Heart left ventricle (tissue), 16 donors: ENCODE results near the gene SIRT1. TPM values are rescaled to one million over a fixed set of nuclear protein-coding genes. Genes with fewer than 3 reads are reported as not detected.
A peak's percentile ranks its signal among the peaks of the same experiment; 100 is the strongest.
"Not testable (repeated sequence)": the region's sequence is repeated elsewhere in the genome, so short reads cannot be mapped to it uniquely, and the experiment has no call there.

Experiments
- ATAC-seq, 4 donors: fragments of 200-7000 bp; cut with Tn5 transposase; one replicate each; pipeline ENCODE4 v1.9.1; 2020 to 2022; ENCODE audit warnings: moderate library complexity in 4 of 4, mild to moderate bottlenecking in 3 of 4, moderate number of reproducible peaks in 1 of 4
- DNase-seq, 5 donors: peaks; one replicate each; pipeline ENCODE4 v3.0.0-alpha.2; 2020
- H3K27ac ChIP-seq, 12 donors: fragments of 200-600 bp; sonication (generic) in 4 of 12; one replicate each; pipeline versions ENCODE4 v1.5.0 to v1.8.0; 2016 to 2022; ENCODE audit warnings: mild to moderate bottlenecking in 2 of 12
- H3K27me3 ChIP-seq, 9 donors: fragments of 200-600 bp; sonication (generic) in 2 of 9; one replicate each; pipeline versions ENCODE4 v1.5.1 to v1.8.0; 2016 to 2022; ENCODE audit warnings: mild to moderate bottlenecking in 3 of 9
- H3K36me3 ChIP-seq, 9 donors: fragments of 200-600 bp; sonication (generic) in 2 of 9; one replicate each; pipeline versions ENCODE4 v1.5.0 to v1.8.0; 2018 to 2022; ENCODE audit warnings: mild to moderate bottlenecking in 2 of 9
- H3K4me1 ChIP-seq, 12 donors: fragments of 200-600 bp; sonication (generic) in 4 of 12; one replicate each; pipeline versions ENCODE4 v1.5.0 to v1.8.0; 2016 to 2022; ENCODE audit warnings: mild to moderate bottlenecking in 3 of 12
- H3K4me3 ChIP-seq, 12 donors: fragments of 200-600 bp; sonication (generic) in 4 of 12; one replicate each; pipeline versions ENCODE4 v1.5.0 to v1.8.0; 2017 to 2022; ENCODE audit warnings: mild to moderate bottlenecking in 9 of 12, moderate library complexity in 4 of 12
- H3K9me3 ChIP-seq, 12 donors: fragments of 200-600 bp; sonication (generic) in 4 of 12; one replicate each; pipeline versions ENCODE4 v1.5.0 to v1.8.0; 2016 to 2022; ENCODE audit warnings: mild to moderate bottlenecking in 1 of 12
- CTCF ChIP-seq, 12 donors: fragments of 200-600 bp; sonication (generic) in 4 of 12; IDR thresholded peaks; one replicate each; pipeline versions ENCODE4 v1.5.0 to v1.8.0; 2018 to 2022; ENCODE audit warnings: antibody characterized with exemption in 12 of 12, mild to moderate bottlenecking in 5 of 12
- POLR2A ChIP-seq, 2 donors: fragments of 450-650 bp; IDR thresholded peaks; one replicate each; pipeline ENCODE4 v1.6.1; 2017; ENCODE audit warnings: antibody characterized with exemption in 2 of 2, mild to moderate bottlenecking in 2 of 2, moderate library complexity in 2 of 2
- WGBS, 4 donors: extraction: QIAGEN DNeasy Blood & Tissue Kit in 2 of 4; methylation state at CpG; one replicate each; pipeline versions ENCODE4 v1.1.5 to v1.1.7; 2013 to 2018; 5-methylcytosine and 5-hydroxymethylcytosine counted together
- intact Hi-C, 10 donors: fragments of 100-400 bp; cut with DNase I; formaldehyde crosslinking; loops; one replicate each; pipeline versions ENCODE4 v1.11.1 to v1.14.2; 2022
- polyA plus RNA-seq, 2 donors: library from polyadenylated mRNA; stranded (reverse); fragments of 200-250 nt; gene quantifications; one replicate each; pipeline ENCODE4 v1.2.3, GENCODE V29; 2013
- total RNA-seq, 9 donors: library from RNA; depleted of rRNA in 2 of 9; stranded (reverse); fragments of >200 nt in 2 of 9; fragmentation: NEBNext Ultra II Directional in 3 of 9; extraction: Animal tissue kit (Norgen Biotek cat#: 25700) in 3 of 9; gene quantifications; one replicate each; pipeline versions ENCODE4 v1.1.0 to v1.2.4, GENCODE V29; 2016 to 2023
- donor health status: ischemic (EF 13 %, LVEDD 7.1; RV severe dilation, severe dysfunction).
- donor health status: healthy with polysubstance abuse.
- donor health status: DM: no; HTN: yes; CAD: no.
- donor health status: DM: no; HTN: no; CAD: no.
- donor health status: ischemic (EF 25% LVEDD 6.9; RV normal size, moderate dysfunction).
- donor health status: ischemic (EF 25% LVEDD 5.7; RV mildly dilated, moderate dysfunction).
- donor health status: healthy.
- donor health status: DM: yes; HTN: yes; CAD: no.
- donor health status: ischemic (EF 35%, LVEDD 5.7; RV mildly dilated, moderate dysfunction).
- donor health status: nonischemic (EF 11% LVEDD 7.7; RV severe dilation, severe dysfunction).
- donor health status: DM: yes; HTN: yes; CAD: no.
- donor health status: PGD.
- donor health status: ischemic (EF 29% LVEDD 5.4; RV normal size, mild dysfunction).
- donor health status: nonischemic (EF 23%, LVEDD 6.1; RV moderate dilation, normal function).

Gene SIRT1
- total and polyA plus RNA-seq, 11 donors = 6.0 to 19.1 (median 11.1) TPM

GRCh38 chr10:67955614-67956013 lies 71.2 kb downstream of the SIRT1 start:
- intact Hi-C loops = loop anchor here in 1 of 10 donors (10.0 kb wide), 1 partner anchor 59 kb away; no protein-coding TSS in a partner anchor
- ATAC-seq (no peak), DNase-seq (no peak)
- H3K9me3 ChIP-seq = no peaks in the 10 kb centered on the region
- peaks cover 0 to 66% (median 42%) of the 10 kb centered on the region in 9 donors for H3K36me3 ChIP-seq
- WGBS, 4 donors = 95 to 98% (median 97%) methylated on average over 6 of the region's 6 CpGs
- TF ChIP-seq POLR2A (IDR thresholded peaks at IDR 0.05) (no peak), CTCF (IDR thresholded peaks at IDR 0.05) (no peak)
- no peak overlapping the region for H3K4me3 ChIP-seq
- H3K4me1 ChIP-seq = peaks cover 0 to 6% (median 0%) of the 10 kb centered on the region in 12 donors
- no peak overlapping the region for H3K27ac ChIP-seq
- H3K27me3 ChIP-seq = no peaks in the 10 kb centered on the region

- Histone ChIP-seq H3K4me3 (no peak overlapping the region), H3K27me3 (no peaks in the 10 kb centered on the region), H3K4me1 (peaks cover 0 to 6% (median 0%) of the 10 kb centered on the region in 12 donors), H3K36me3 (peaks cover 0 to 62% (median 33%) of the 10 kb centered on the region in 9 donors), H3K9me3 (no peaks in the 10 kb centered on the region), H3K27ac (no peak overlapping the region)
- ATAC-seq (peak in 2 of 4 donors; percentile 52 to 68), DNase-seq (no peak)
- intact Hi-C loops = loop anchor here in 1 of 10 donors (10.0 kb wide), 1 partner anchor 55 kb away; no protein-coding TSS in a partner anchor
- WGBS, 4 donors = 80 to 89% (median 84%) methylated on average over 8 of the region's 8 CpGs
- TF ChIP-seq CTCF (IDR thresholded peaks at IDR 0.05) = no peak
- TF ChIP-seq POLR2A (IDR thresholded peaks at IDR 0.05) = no peak
Observed at GRCh38 chr10:67959839-67960476, 75.5 kb downstream of the SIRT1 start.

- peaks cover 0 to 58% (median 43%) of the 10 kb centered on the region in 9 donors for H3K36me3 ChIP-seq
- peaks cover 0 to 9% (median 0%) of the 10 kb centered on the region in 12 donors for H3K4me1 ChIP-seq
- TF ChIP-seq POLR2A (IDR thresholded peaks at IDR 0.05) (no peak), CTCF (IDR thresholded peaks at IDR 0.05) (no peak)
- no peak for ATAC-seq
- intact Hi-C loops = no loop called here
- 96 to 99% (median 97%) methylated on average over 2 of the region's 2 CpGs for WGBS, 4 donors
- DNase-seq = no peak
- H3K27ac ChIP-seq = no peak overlapping the region
- H3K9me3 ChIP-seq = peaks cover 0 to 3% (median 0%) of the 10 kb centered on the region in 12 donors
- no peak overlapping the region for H3K4me3 ChIP-seq
- no peaks in the 10 kb centered on the region for H3K27me3 ChIP-seq
Observed at GRCh38 chr10:67965456-67965855, 81.0 kb downstream of the SIRT1 start.

- WGBS, 4 donors = 86 to 97% (median 96%) methylated on average over 4 of the region's 4 CpGs
- H3K4me1 ChIP-seq, ATAC-seq, H3K9me3 ChIP-seq, intact Hi-C loops, H3K4me3 ChIP-seq, DNase-seq, H3K27me3 ChIP-seq, H3K27ac ChIP-seq: not testable (repeated sequence)
- peaks cover 0 to 52% (median 39%) of the 10 kb centered on the region in 9 donors for H3K36me3 ChIP-seq
Observed at GRCh38 chr10:67966035-67966434, 81.6 kb downstream of the SIRT1 start.

Other genes with a start within 250 kb of the SIRT1 start
- gene CTNNA3, start 188.5 kb upstream of the SIRT1 start, total RNA-seq = 100 to 1,000 TPM in 5 of 9 donors, 10 to 100 TPM in 4; 41.0 to 200 (median 116) TPM
- gene CTNNA3, start 188.5 kb upstream of the SIRT1 start, polyA plus RNA-seq = 1 to 10 TPM; 4.8 to 5.0 TPM
- gene DNAJC12, start 46.5 kb upstream of the SIRT1 start, total RNA-seq = 1 to 10 TPM; 2.7 to 6.5 (median 4.8) TPM
- gene DNAJC12, start 46.5 kb upstream of the SIRT1 start, polyA plus RNA-seq = 1 to 10 TPM; 1.5 to 5.1 TPM
- 10 to 100 TPM; 16.6 to 39.4 (median 30.6) TPM for gene HERC4, start 190.6 kb downstream of the SIRT1 start, total RNA-seq
- gene HERC4, start 190.6 kb downstream of the SIRT1 start, polyA plus RNA-seq = 10 to 100 TPM; 11.7 to 18.8 TPM
- gene MYPN, start 224.8 kb downstream of the SIRT1 start, total RNA-seq = 100 to 1,000 TPM; 105 to 240 (median 159) TPM
- 100 to 1,000 TPM in 1 of 2 donors, 10 to 100 TPM in 1; 33.4 to 107 TPM for gene MYPN, start 224.8 kb downstream of the SIRT1 start, polyA plus RNA-seq